ENCODE results near the gene POLR3B.
"Not testable (repeated sequence)": the region's sequence is repeated elsewhere in the genome, so short reads cannot be mapped to it uniquely, and the experiment has no call there.

Gene POLR3B

DNA sequence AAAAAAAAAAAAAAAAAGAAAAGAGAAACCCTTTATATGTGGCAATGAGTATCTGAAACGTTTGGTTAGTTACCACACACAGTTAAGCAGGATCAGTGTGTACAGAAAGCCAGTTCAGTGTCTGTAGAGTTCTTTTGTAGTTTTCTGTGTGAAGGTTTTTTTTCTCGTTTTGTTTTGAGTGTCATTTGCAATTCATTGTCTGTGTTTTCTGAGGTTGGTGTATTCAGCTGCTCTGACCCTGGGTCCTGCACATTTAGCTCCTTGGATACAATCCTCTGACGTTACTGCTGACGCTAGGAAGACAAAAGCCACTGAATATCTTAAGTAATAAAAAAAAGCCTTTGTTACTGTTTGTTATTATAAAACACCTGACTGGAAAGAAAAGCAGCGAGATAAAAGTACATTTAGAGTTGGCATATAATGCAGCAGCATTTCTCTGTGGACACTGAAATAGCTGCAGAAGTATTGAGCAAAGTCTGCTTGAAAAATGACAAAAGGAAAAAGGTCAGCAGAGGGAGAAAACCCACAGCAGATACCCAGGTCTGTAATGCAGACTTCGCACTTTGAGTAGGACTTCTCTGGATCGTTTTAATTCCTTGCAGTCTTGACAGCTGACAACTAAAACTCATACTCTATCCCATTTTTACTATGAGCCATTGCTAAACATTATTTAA lies 89.0 kb downstream of the POLR3B start:
- Histone ChIP-seq H3K36me3 (ENCODE audit: control insufficient read depth in 5 of 5, insufficient read depth in 5 of 5, low read length in 5 of 5) (peaks cover 3 to 6% (median 3%) of the 10 kb centered on the region in 5 donors), H3K4me3 (ENCODE audit: low read depth in 1 of 5, low read length in 5 of 5) (no peak overlapping the region), H3K27ac (ENCODE audit: low read depth, low read length) (no peak overlapping the region), H3K27me3 (ENCODE audit: control insufficient read depth in 5 of 5, insufficient read depth in 4 of 5, low read length in 5 of 5) (no peaks in the 10 kb centered on the region), H3K9ac (ENCODE audit: low read length in 5 of 5) (no peak overlapping the region), H3K4me1 (ENCODE audit: control insufficient read depth in 5 of 5, insufficient read depth in 5 of 5, low read length in 5 of 5) (peaks cover 0 to 8% (median 0%) of the 10 kb centered on the region in 5 donors), H3K9me3 (ENCODE audit: control insufficient read depth in 5 of 5, low read length in 5 of 5) (no peaks in the 10 kb centered on the region)

GRCh38 chr12:106452309-106452708 lies 94.8 kb downstream of the POLR3B start:
- no peaks in the 10 kb centered on the region for H3K27me3 ChIP-seq (ENCODE audit: control insufficient read depth in 5 of 5, insufficient read depth in 4 of 5, low read length in 5 of 5)
- peaks cover 0 to 5% (median 1%) of the 10 kb centered on the region in 5 donors for H3K36me3 ChIP-seq (ENCODE audit: control insufficient read depth in 5 of 5, insufficient read depth in 5 of 5, low read length in 5 of 5)
- no peak overlapping the region for H3K9ac ChIP-seq (ENCODE audit: low read length in 5 of 5)
- H3K4me3 ChIP-seq (ENCODE audit: low read depth in 1 of 5, low read length in 5 of 5): no peak overlapping the region
- no peaks in the 10 kb centered on the region for H3K4me1 ChIP-seq (ENCODE audit: control insufficient read depth in 5 of 5, insufficient read depth in 5 of 5, low read length in 5 of 5)
- no peak overlapping the region for H3K27ac ChIP-seq (ENCODE audit: low read depth, low read length)
- H3K9me3 ChIP-seq (ENCODE audit: control insufficient read depth in 5 of 5, low read length in 5 of 5): no peaks in the 10 kb centered on the region

- H3K4me3 ChIP-seq (ENCODE audit: low read depth in 1 of 5, low read length in 5 of 5): no peak overlapping the region
- no peak overlapping the region for H3K27ac ChIP-seq (ENCODE audit: low read depth, low read length)
- no peaks in the 10 kb centered on the region for H3K9me3 ChIP-seq (ENCODE audit: control insufficient read depth in 5 of 5, low read length in 5 of 5)
- H3K4me1 ChIP-seq (ENCODE audit: control insufficient read depth in 5 of 5, insufficient read depth in 5 of 5, low read length in 5 of 5): no peaks in the 10 kb centered on the region
- no peaks in the 10 kb centered on the region for H3K27me3 ChIP-seq (ENCODE audit: control insufficient read depth in 5 of 5, insufficient read depth in 4 of 5, low read length in 5 of 5)
- H3K9ac ChIP-seq (ENCODE audit: low read length in 5 of 5): no peak overlapping the region
- H3K36me3 ChIP-seq (ENCODE audit: control insufficient read depth in 5 of 5, insufficient read depth in 5 of 5, low read length in 5 of 5): peaks cover 12 to 22% (median 16%) of the 10 kb centered on the region in 5 donors
Observed at GRCh38 chr12:106455111-106455510, 97.6 kb downstream of the POLR3B start.

DNA sequence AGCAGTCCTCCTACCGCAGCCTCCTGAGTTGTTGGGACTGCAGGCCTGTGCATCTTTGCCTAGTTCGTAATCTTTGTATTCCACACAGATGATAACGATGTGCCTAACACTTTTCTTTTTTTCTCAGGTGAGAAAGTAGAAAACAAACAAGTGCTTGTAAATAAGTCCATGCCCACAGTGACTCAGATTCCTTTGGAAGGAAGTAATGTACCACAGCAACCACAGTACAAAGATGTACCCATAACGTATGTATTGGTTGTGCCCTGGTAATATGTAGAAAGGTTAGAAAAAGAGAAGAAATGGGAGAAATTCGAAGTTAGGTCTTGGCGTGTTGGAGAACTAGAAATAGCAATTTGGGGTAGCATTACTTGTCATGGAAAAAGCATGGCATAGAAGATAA lies 101.6 kb downstream of the POLR3B start:
- Histone ChIP-seq H3K9me3 (ENCODE audit: control insufficient read depth in 5 of 5, low read length in 5 of 5) (no peaks in the 10 kb centered on the region), H3K4me1 (ENCODE audit: control insufficient read depth in 5 of 5, insufficient read depth in 5 of 5, low read length in 5 of 5) (no peaks in the 10 kb centered on the region), H3K9ac (ENCODE audit: low read length in 5 of 5) (no peak overlapping the region), H3K27ac (ENCODE audit: low read depth, low read length) (no peak overlapping the region), H3K27me3 (ENCODE audit: control insufficient read depth in 5 of 5, insufficient read depth in 4 of 5, low read length in 5 of 5) (no peaks in the 10 kb centered on the region), H3K36me3 (ENCODE audit: control insufficient read depth in 5 of 5, insufficient read depth in 5 of 5, low read length in 5 of 5) (peaks cover 26 to 51% (median 31%) of the 10 kb centered on the region in 5 donors), H3K4me3 (ENCODE audit: low read depth in 1 of 5, low read length in 5 of 5) (no peak overlapping the region)

- Histone ChIP-seq H3K9ac (ENCODE audit: low read length in 5 of 5) (no peak overlapping the region), H3K9me3 (ENCODE audit: control insufficient read depth in 5 of 5, low read length in 5 of 5) (no peaks in the 10 kb centered on the region), H3K4me1 (ENCODE audit: control insufficient read depth in 5 of 5, insufficient read depth in 5 of 5, low read length in 5 of 5) (no peaks in the 10 kb centered on the region), H3K27me3 (ENCODE audit: control insufficient read depth in 5 of 5, insufficient read depth in 4 of 5, low read length in 5 of 5) (no peaks in the 10 kb centered on the region), H3K4me3 (ENCODE audit: low read depth in 1 of 5, low read length in 5 of 5) (no peak overlapping the region), H3K27ac (ENCODE audit: low read depth, low read length) (no peak overlapping the region), H3K36me3 (ENCODE audit: control insufficient read depth in 5 of 5, insufficient read depth in 5 of 5, low read length in 5 of 5) (peaks cover 31 to 54% (median 33%) of the 10 kb centered on the region in 5 donors)
Observed at GRCh38 chr12:106459534-106459933, 102.0 kb downstream of the POLR3B start.

GRCh38 chr12:106461730-106462129 lies 104.2 kb downstream of the POLR3B start:
- Histone ChIP-seq H3K4me1 (ENCODE audit: control insufficient read depth in 5 of 5, insufficient read depth in 5 of 5, low read length in 5 of 5) (no peaks in the 10 kb centered on the region), H3K4me3 (ENCODE audit: low read depth in 1 of 5, low read length in 5 of 5) (no peak overlapping the region), H3K27ac (ENCODE audit: low read depth, low read length) (no peak overlapping the region), H3K27me3 (ENCODE audit: control insufficient read depth in 5 of 5, insufficient read depth in 4 of 5, low read length in 5 of 5) (no peaks in the 10 kb centered on the region), H3K9me3 (ENCODE audit: control insufficient read depth in 5 of 5, low read length in 5 of 5) (no peaks in the 10 kb centered on the region), H3K9ac (ENCODE audit: low read length in 5 of 5) (no peak overlapping the region), H3K36me3 (ENCODE audit: control insufficient read depth in 5 of 5, insufficient read depth in 5 of 5, low read length in 5 of 5) (peaks cover 31 to 54% (median 33%) of the 10 kb centered on the region in 5 donors)

DNA sequence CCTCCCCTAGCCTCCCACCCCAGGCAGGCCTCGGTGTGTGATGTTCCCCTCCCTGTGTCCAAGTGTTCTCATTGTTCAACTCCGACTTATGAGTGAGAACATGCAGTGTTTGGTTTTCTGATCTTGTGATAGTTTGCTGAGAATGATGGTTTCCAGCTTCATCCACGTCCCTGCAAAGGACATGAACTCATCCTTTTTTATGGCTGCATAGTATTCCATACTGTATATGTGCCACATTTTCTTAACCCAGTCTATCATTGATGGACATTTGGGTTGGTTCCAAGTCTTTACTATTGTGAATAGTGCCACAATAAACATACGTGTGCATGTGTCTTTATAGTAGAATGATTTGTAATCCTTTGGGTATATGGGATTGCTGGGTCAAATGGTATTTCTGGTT lies 108.1 kb downstream of the POLR3B start:
- H3K27ac ChIP-seq (ENCODE audit: low read depth, low read length); H3K4me1 ChIP-seq (ENCODE audit: control insufficient read depth in 5 of 5, insufficient read depth in 5 of 5, low read length in 5 of 5); H3K9ac ChIP-seq (ENCODE audit: low read length in 5 of 5); H3K4me3 ChIP-seq (ENCODE audit: low read depth in 1 of 5, low read length in 5 of 5); H3K9me3 ChIP-seq (ENCODE audit: control insufficient read depth in 5 of 5, low read length in 5 of 5); H3K27me3 ChIP-seq (ENCODE audit: control insufficient read depth in 5 of 5, insufficient read depth in 4 of 5, low read length in 5 of 5): not testable (repeated sequence)
- peaks cover 11 to 27% (median 17%) of the 10 kb centered on the region in 5 donors for H3K36me3 ChIP-seq (ENCODE audit: control insufficient read depth in 5 of 5, insufficient read depth in 5 of 5, low read length in 5 of 5)

GRCh38 chr12:106475662-106476061 lies 118.1 kb downstream of the POLR3B start:
- not testable (repeated sequence) for H3K27me3 ChIP-seq (ENCODE audit: control insufficient read depth in 5 of 5, insufficient read depth in 4 of 5, low read length in 5 of 5); H3K4me3 ChIP-seq (ENCODE audit: low read depth in 1 of 5, low read length in 5 of 5); H3K9ac ChIP-seq (ENCODE audit: low read length in 5 of 5); H3K36me3 ChIP-seq (ENCODE audit: control insufficient read depth in 5 of 5, insufficient read depth in 5 of 5, low read length in 5 of 5); H3K27ac ChIP-seq (ENCODE audit: low read depth, low read length); H3K9me3 ChIP-seq (ENCODE audit: control insufficient read depth in 5 of 5, low read length in 5 of 5); H3K4me1 ChIP-seq (ENCODE audit: control insufficient read depth in 5 of 5, insufficient read depth in 5 of 5, low read length in 5 of 5)

DNA sequence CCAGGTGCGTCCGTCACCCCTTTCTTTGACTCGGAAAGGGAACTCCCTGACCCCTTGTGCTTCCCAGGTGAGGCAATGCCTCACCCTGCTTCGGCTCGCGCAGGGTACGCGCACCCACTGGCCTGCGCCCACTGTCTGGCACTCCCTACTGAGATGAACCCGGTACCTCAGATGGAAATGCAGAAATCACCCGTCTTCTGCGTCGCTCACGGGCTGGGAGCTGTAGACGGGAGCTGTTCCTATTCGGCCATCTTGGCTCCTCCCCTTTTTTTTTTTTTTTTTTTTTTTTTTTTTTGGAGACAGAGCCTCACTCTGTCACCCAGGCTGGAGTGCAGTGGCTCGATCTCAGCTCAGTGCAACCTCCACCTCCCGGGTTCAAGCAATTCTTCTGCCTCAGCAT lies 120.1 kb downstream of the POLR3B start:
- H3K27ac ChIP-seq (ENCODE audit: low read depth, low read length); H3K27me3 ChIP-seq (ENCODE audit: control insufficient read depth in 5 of 5, insufficient read depth in 4 of 5, low read length in 5 of 5); H3K36me3 ChIP-seq (ENCODE audit: control insufficient read depth in 5 of 5, insufficient read depth in 5 of 5, low read length in 5 of 5); H3K4me1 ChIP-seq (ENCODE audit: control insufficient read depth in 5 of 5, insufficient read depth in 5 of 5, low read length in 5 of 5); H3K9me3 ChIP-seq (ENCODE audit: control insufficient read depth in 5 of 5, low read length in 5 of 5); H3K4me3 ChIP-seq (ENCODE audit: low read depth in 1 of 5, low read length in 5 of 5); H3K9ac ChIP-seq (ENCODE audit: low read length in 5 of 5): not testable (repeated sequence)

DNA sequence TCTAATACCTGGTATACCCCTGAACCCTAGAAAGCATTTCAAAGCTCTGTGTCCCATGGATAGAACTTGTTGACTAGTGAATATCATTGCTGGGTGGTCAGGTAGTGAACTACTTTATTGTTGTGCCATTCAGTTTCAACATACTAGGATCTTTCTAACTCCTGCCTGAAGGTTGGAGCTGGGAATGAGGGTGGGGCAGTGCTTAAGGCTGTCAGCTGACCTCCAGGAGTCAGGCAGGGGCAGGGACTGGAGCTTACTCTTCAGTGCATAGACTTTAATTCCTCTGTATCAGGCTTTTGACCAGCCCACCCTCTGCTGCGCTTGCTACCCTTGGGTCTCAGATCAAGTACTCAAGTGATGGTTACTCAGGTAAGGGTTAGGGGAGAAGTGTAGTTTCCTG lies 122.7 kb downstream of the POLR3B start:
- Histone ChIP-seq H3K27me3 (ENCODE audit: control insufficient read depth in 5 of 5, insufficient read depth in 4 of 5, low read length in 5 of 5) (no peaks in the 10 kb centered on the region), H3K27ac (ENCODE audit: low read depth, low read length) (no peak overlapping the region), H3K4me3 (ENCODE audit: low read depth in 1 of 5, low read length in 5 of 5) (no peak overlapping the region), H3K9ac (ENCODE audit: low read length in 5 of 5) (no peak overlapping the region), H3K36me3 (ENCODE audit: control insufficient read depth in 5 of 5, insufficient read depth in 5 of 5, low read length in 5 of 5) (no peaks in the 10 kb centered on the region), H3K9me3 (ENCODE audit: control insufficient read depth in 5 of 5, low read length in 5 of 5) (no peaks in the 10 kb centered on the region), H3K4me1 (ENCODE audit: control insufficient read depth in 5 of 5, insufficient read depth in 5 of 5, low read length in 5 of 5) (no peaks in the 10 kb centered on the region)

All from subcutaneous abdominal adipose tissue (tissue), 5 donors.